SK-N-SH (cell line): ENCODE measurements around the gene IL20RB. TPM values are rescaled to one million over a fixed set of nuclear protein-coding genes. Genes with fewer than 3 reads are reported as not detected.
"Not testable (repeated sequence)": the region's sequence is repeated elsewhere in the genome, so short reads cannot be mapped to it uniquely, and the experiment has no call there.

Experiments used
- CTCF ChIA-PET: fragments of 300-600, 350-600 bp; formaldehyde crosslinking; extraction: SDS; loops from one replicate; lab custom pipeline; 2021; lab: Yijun Ruan, JAX
- POLR2A ChIA-PET: fragments of 350-600 bp; sonication (Branson Sonifier 250); formaldehyde crosslinking; extraction: SDS; loops from one replicate; lab custom pipeline; 2020; ENCODE audit warnings: antibody characterized with exemption, inconsistent platforms; lab: Yijun Ruan, JAX
- DNase-seq: peaks from one replicate; pipeline ENCODE4 v3.0.0; 2012
- H2AFZ ChIP-seq: fragments of 200-600 bp; sonication (generic); 2 replicates; pipeline ENCODE4 v1.8.1; 2016; ENCODE audit warnings: antibody characterized with exemption, mild to moderate bottlenecking, low read depth
- H3F3A ChIP-seq: fragments of 200-600 bp; sonication (generic); replicated peaks from 2 replicates; pipeline ENCODE3; 2016; ENCODE audit warnings: antibody characterized with exemption, mild to moderate bottlenecking; ENCODE audit not compliant: insufficient read depth
- H3K27ac ChIP-seq, 2 experiments: fragments of 200-500 bp in 1 of 2; fragments of 200-600 bp in 1 of 2; sonication (Bioruptor generic) in 1 of 2; sonication (generic), shearing (Covaris generic) in 1 of 2; 2 replicates each; pipeline versions ENCODE4 v1.5.1 to v1.6.1; 2014 to 2016; ENCODE audit warnings: low read depth in 2 of 2, inconsistent platforms in 1 of 2, low read length in 1 of 2, mild to moderate bottlenecking in 1 of 2, mixed read lengths in 1 of 2
- H3K27me3 ChIP-seq: fragments of 200-600 bp; sonication (generic), shearing (Covaris generic); 2 replicates; pipeline ENCODE4 v1.6.1; 2016; ENCODE audit warnings: mixed run types; ENCODE audit not compliant: insufficient read depth
- H3K36me3 ChIP-seq, 2 experiments: fragments of 200-500 bp in 1 of 2; fragments of 200-600 bp in 1 of 2; sonication (Bioruptor generic) in 1 of 2; sonication (generic) in 1 of 2; replicated peaks in 1 of 2; 2 replicates each; pipeline versions ENCODE3 to v1.5.1; 2014 to 2016; ENCODE audit warnings: low read length in 1 of 2, mild to moderate bottlenecking in 1 of 2; ENCODE audit not compliant: insufficient read depth in 2 of 2, control insufficient read depth in 1 of 2
- H3K4me1 ChIP-seq, 2 experiments: fragments of 200-500 bp in 1 of 2; fragments of 200-600 bp in 1 of 2; sonication (Bioruptor generic) in 1 of 2; sonication (generic), shearing (Covaris generic) in 1 of 2; 2 replicates each; pipeline versions ENCODE4 v1.5.1 to v1.6.1; 2014 to 2016; ENCODE audit warnings: low read depth in 1 of 2, low read length in 1 of 2, mixed run types in 1 of 2; ENCODE audit not compliant: insufficient read depth in 2 of 2, control insufficient read depth in 1 of 2
- H3K4me2 ChIP-seq: fragments of 200-600 bp; sonication (generic), shearing (Covaris generic); 2 replicates; pipeline ENCODE4 v1.6.1; 2017; ENCODE audit warnings: mixed run types
- H3K4me3 ChIP-seq, 2 experiments: fragments of 200-500 bp in 1 of 2; fragments of 200-600 bp in 1 of 2; sonication (Bioruptor generic) in 1 of 2; sonication (generic), shearing (Covaris generic) in 1 of 2; 2 replicates each; pipeline versions ENCODE4 v1.5.1 to v1.8.1; 2014 to 2016; ENCODE audit warnings: low read depth in 2 of 2, inconsistent platforms in 1 of 2, low read length in 1 of 2, mild to moderate bottlenecking in 1 of 2, mixed read lengths in 1 of 2, moderate library complexity in 1 of 2
- H3K79me2 ChIP-seq: fragments of 200-600 bp; sonication (generic); 2 replicates; pipeline ENCODE4 v1.8.1; 2017; ENCODE audit warnings: mild to moderate bottlenecking; ENCODE audit not compliant: insufficient read depth
- H3K9ac ChIP-seq: fragments of 200-600 bp; sonication (generic); 2 replicates; pipeline ENCODE4 v1.6.1; 2017; ENCODE audit warnings: mixed run types
- H3K9me2 ChIP-seq: fragments of 200-600 bp; sonication (generic); 2 replicates; pipeline ENCODE4 v1.6.1; 2017; ENCODE audit warnings: mixed run types
- H3K9me3 ChIP-seq: fragments of 200-600 bp; sonication (generic); 2 replicates; pipeline ENCODE4 v1.6.1; 2017; ENCODE audit warnings: mixed run types, mild to moderate bottlenecking, moderate library complexity
- H4K20me1 ChIP-seq: fragments of 200-600 bp; sonication (generic); 2 replicates; pipeline ENCODE4 v1.6.1; 2017; ENCODE audit warnings: mild to moderate bottlenecking, mixed run types; ENCODE audit not compliant: insufficient read depth
- CHD2 ChIP-seq: fragments of 150-350 bp; IDR thresholded peaks from 2 replicates; pipeline ENCODE4 v1.6.1; 2018; ENCODE audit warnings: low read length; ENCODE audit not compliant: partially characterized antibody
- FOXJ3 ChIP-seq: sonication (generic); formaldehyde crosslinking; IDR thresholded peaks from 2 replicates; pipeline ENCODE4 v1.5.1; 2020; ENCODE audit warnings: mild to moderate bottlenecking, missing genetic modification reagents
- FOXM1 ChIP-seq: IDR thresholded peaks from 2 replicates; pipeline ENCODE4 v1.4.0; 2012; ENCODE audit warnings: low read depth, mild to moderate bottlenecking
- GATA2 ChIP-seq: sonication (generic); formaldehyde crosslinking; IDR thresholded peaks from 2 replicates; pipeline ENCODE4 v1.5.0; 2020; ENCODE audit warnings: mild to moderate bottlenecking, missing genetic modification reagents
- MAX ChIP-seq: IDR thresholded peaks from 2 replicates; pipeline ENCODE4 v1.4.0; 2012; ENCODE audit warnings: low read depth
- POLR2AphosphoS5 ChIP-seq: IDR thresholded peaks from 2 replicates; pipeline ENCODE4 v1.6.1; 2012; ENCODE audit warnings: low read depth, low read length
- TCF12 ChIP-seq: IDR thresholded peaks from 2 replicates; pipeline ENCODE4 v1.4.0; 2012
- WGBS: methylation state at CpG from one replicate; pipeline ENCODE4 v1.1.6; 2017; ENCODE audit warnings: low lambda C conversion rate; 5-methylcytosine and 5-hydroxymethylcytosine counted together
- polyA plus RNA-seq, 3 experiments: library from polyadenylated mRNA; depleted of rRNA; stranded (reverse); fragments of >200 nt; gene quantifications; 2 replicates each; pipeline ENCODE4 v1.2.3, GENCODE V29; 2012
- TF ChIP-seq, protein P1 (sequence below): IDR thresholded peaks from 2 replicates; pipeline ENCODE4; 2012
- TF ChIP-seq, protein P2 (sequence below): IDR thresholded peaks from 2 replicates; pipeline ENCODE4 v1.6.1; 2012; ENCODE audit warnings: mild to moderate bottlenecking, low read depth, low read length, moderate library complexity

Gene IL20RB
- polyA plus RNA-seq, 1 of the 3 experiments (the other 2 are of a cell fraction) = 0.58 TPM

- CTCF ChIA-PET = interaction anchor here (1.2 kb wide), 1 partner anchor 570 kb away, joined by 3 read pairs; no protein-coding TSS in a partner anchor
- TF ChIP-seq GATA2 = no peak
- TF ChIP-seq, all 33 proteins: peak for 0
- no peak overlapping the region for H3K27ac ChIP-seq
- no peak overlapping the region for H2AFZ ChIP-seq
- no peaks in the 10 kb centered on the region for H3K9me2 ChIP-seq
- no peaks in the 10 kb centered on the region for H3K9me3 ChIP-seq
- WGBS = 84% methylated on average over 4 of the region's 4 CpGs
- no peak overlapping the region for H3K9ac ChIP-seq
- no peaks in the 10 kb centered on the region for H4K20me1 ChIP-seq
- peaks cover 0 to 3% of the 10 kb centered on the region in 2 experiments for H3K36me3 ChIP-seq
- H3F3A ChIP-seq = no peaks in the 10 kb centered on the region
- no peak overlapping the region for H3K4me2 ChIP-seq
- H3K79me2 ChIP-seq = no peaks in the 10 kb centered on the region
- DNase-seq = no peak
- POLR2A ChIA-PET = no interaction called here
- H3K4me3 ChIP-seq = no peak overlapping the region
- no peaks in the 10 kb centered on the region for H3K27me3 ChIP-seq
- H3K4me1 ChIP-seq = peaks cover 2 to 11% of the 10 kb centered on the region in 2 experiments; a peak in 2 of 4 replicates
Measured at GRCh38 chr3:136960838-136961836, 3.4 kb downstream of the IL20RB start.

DNA sequence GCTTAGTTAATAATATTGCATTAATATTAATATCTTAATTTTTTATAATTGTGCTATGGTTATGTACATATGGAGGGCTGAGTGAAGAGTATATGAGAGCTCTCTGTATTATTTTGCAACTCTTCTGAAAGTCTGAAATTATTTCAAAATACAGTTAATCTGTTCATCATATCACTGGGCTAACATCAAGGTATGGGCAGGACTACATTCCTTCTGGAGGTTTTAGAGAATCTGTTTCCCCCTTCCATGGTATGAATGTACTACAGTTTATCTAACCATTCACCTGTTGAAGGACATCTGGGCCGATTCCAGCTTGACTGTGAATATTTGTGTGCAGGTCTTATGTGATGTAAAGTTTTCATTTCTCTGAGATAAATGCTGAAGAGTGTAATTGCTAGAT is 5.1 kb downstream of the IL20RB start:
- Histone ChIP-seq H3K4me2 (no peak overlapping the region), H3K27me3 (no peaks in the 10 kb centered on the region), H3K4me1 (peaks cover 0 to 7% of the 10 kb centered on the region in 2 experiments; a peak in 1 of 4 replicates), H3K9ac (no peak overlapping the region), H3K4me3 (no peak overlapping the region), H3K9me3 (no peaks in the 10 kb centered on the region), H3K27ac (no peak overlapping the region), H3K36me3 (peaks cover 0 to 3% of the 10 kb centered on the region in 2 experiments), H3K79me2 (no peaks in the 10 kb centered on the region), H2AFZ (no peak overlapping the region), H4K20me1 (no peaks in the 10 kb centered on the region), H3K9me2 (no peaks in the 10 kb centered on the region), H3F3A (no peaks in the 10 kb centered on the region)
- WGBS = 94% methylated on average over 1 of the region's 1 CpG
- no peak for DNase-seq
- POLR2A ChIA-PET = no interaction called here
- CTCF ChIA-PET = interaction anchor here (1.2 kb wide), 1 partner anchor 51 kb away, joined by 4 read pairs; no protein-coding TSS in a partner anchor
- TF ChIP-seq POLR2AphosphoS5 = no peak

GRCh38 chr3:136969539-136969938 is 11.8 kb downstream of the IL20RB start:
- H3K27ac ChIP-seq, H2AFZ ChIP-seq, H4K20me1 ChIP-seq, H3K4me2 ChIP-seq, H3K27me3 ChIP-seq, H3K4me1 ChIP-seq, H3F3A ChIP-seq, DNase-seq, H3K9ac ChIP-seq, H3K36me3 ChIP-seq, H3K79me2 ChIP-seq, H3K4me3 ChIP-seq, H3K9me3 ChIP-seq, POLR2A ChIA-PET, H3K9me2 ChIP-seq: not testable (repeated sequence)
- WGBS = 95% methylated on average over 6 of the region's 14 CpGs
- CTCF ChIA-PET = interaction anchor here (1.1 kb wide), 1 partner anchor 217 kb away, joined by 3 read pairs; the partner anchor contains the start of gene STAG1

DNA sequence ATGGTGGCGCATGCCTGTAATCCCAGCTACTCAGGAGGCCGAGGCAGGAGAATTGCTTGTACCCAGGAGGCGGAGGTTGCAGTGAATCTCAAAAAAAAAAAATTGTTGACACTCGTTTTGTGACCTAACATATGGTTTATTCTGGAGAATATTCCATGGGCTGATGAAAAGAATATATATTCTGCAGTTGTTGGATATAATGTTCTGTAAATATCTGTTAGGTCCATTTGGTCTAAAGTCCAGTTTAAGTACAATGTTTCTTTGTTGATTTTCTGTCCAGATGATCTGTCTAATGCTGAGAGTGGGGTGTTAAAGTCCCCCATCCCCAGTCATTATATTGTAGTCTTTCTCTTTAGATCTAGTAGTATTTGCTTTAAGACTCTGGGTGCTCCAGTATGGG is 15.6 kb downstream of the IL20RB start:
- Histone ChIP-seq H3K4me2 (no peak overlapping the region), H3K9ac (no peak overlapping the region), H3K27ac (no peak overlapping the region), H3K36me3 (peaks cover 0 to 4% of the 10 kb centered on the region in 2 experiments), H3K9me3 (0 out of 2 replicates have a peak, but pooled peaks cover 4% of the 10 kb centered on the region), H3K4me1 (no peaks in the 10 kb centered on the region), H3K27me3 (no peaks in the 10 kb centered on the region), H3F3A (no peaks in the 10 kb centered on the region), H3K79me2 (no peaks in the 10 kb centered on the region), H4K20me1 (no peaks in the 10 kb centered on the region), H3K4me3 (no peak overlapping the region), H2AFZ (no peak overlapping the region), H3K9me2 (no peaks in the 10 kb centered on the region)
- WGBS = 89% methylated on average over 4 of the region's 4 CpGs
- ChIA-PET CTCF (no interaction called here), POLR2A (no interaction called here)
- DNase-seq = no peak
- TF ChIP-seq POLR2AphosphoS5 = no peak
- TF ChIP-seq CHD2 = no peak
- TF ChIP-seq, protein P1, sequence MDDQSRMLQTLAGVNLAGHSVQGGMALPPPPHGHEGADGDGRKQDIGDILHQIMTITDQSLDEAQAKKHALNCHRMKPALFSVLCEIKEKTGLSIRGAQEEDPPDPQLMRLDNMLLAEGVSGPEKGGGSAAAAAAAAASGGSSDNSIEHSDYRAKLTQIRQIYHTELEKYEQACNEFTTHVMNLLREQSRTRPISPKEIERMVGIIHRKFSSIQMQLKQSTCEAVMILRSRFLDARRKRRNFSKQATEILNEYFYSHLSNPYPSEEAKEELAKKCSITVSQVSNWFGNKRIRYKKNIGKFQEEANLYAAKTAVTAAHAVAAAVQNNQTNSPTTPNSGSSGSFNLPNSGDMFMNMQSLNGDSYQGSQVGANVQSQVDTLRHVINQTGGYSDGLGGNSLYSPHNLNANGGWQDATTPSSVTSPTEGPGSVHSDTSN = no peak
- no peak for TF ChIP-seq FOXJ3
- TF ChIP-seq, protein P2, sequence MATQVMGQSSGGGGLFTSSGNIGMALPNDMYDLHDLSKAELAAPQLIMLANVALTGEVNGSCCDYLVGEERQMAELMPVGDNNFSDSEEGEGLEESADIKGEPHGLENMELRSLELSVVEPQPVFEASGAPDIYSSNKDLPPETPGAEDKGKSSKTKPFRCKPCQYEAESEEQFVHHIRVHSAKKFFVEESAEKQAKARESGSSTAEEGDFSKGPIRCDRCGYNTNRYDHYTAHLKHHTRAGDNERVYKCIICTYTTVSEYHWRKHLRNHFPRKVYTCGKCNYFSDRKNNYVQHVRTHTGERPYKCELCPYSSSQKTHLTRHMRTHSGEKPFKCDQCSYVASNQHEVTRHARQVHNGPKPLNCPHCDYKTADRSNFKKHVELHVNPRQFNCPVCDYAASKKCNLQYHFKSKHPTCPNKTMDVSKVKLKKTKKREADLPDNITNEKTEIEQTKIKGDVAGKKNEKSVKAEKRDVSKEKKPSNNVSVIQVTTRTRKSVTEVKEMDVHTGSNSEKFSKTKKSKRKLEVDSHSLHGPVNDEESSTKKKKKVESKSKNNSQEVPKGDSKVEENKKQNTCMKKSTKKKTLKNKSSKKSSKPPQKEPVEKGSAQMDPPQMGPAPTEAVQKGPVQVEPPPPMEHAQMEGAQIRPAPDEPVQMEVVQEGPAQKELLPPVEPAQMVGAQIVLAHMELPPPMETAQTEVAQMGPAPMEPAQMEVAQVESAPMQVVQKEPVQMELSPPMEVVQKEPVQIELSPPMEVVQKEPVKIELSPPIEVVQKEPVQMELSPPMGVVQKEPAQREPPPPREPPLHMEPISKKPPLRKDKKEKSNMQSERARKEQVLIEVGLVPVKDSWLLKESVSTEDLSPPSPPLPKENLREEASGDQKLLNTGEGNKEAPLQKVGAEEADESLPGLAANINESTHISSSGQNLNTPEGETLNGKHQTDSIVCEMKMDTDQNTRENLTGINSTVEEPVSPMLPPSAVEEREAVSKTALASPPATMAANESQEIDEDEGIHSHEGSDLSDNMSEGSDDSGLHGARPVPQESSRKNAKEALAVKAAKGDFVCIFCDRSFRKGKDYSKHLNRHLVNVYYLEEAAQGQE = no peak
- no peak for TF ChIP-seq FOXM1
- TF ChIP-seq TCF12 = no peak
- TF ChIP-seq MAX = no peak
